Cardiac septum (tissue), 1 donor: ENCODE data around the gene SLC25A17. TPM values are rescaled to one million over a fixed set of nuclear protein-coding genes. Genes with fewer than 3 reads are reported as not detected.
"Not testable (repeated sequence)": the region's sequence is repeated elsewhere in the genome, so short reads cannot be mapped to it uniquely, and the experiment has no call there.

Experiments
- DNase-seq: peaks from one replicate; pipeline ENCODE4 v3.0.0-alpha.2; 2020; ENCODE audit warnings: low spot score
- intact Hi-C: fragments of 100-400 bp; cut with DNase I; formaldehyde crosslinking; loops from one replicate; pipeline ENCODE4 v1.14.0; 2022
- total RNA-seq: library from RNA; stranded (reverse); fragmentation: NEBNext Ultra II Directional; extraction: Animal tissue kit (Norgen Biotek cat#: 25700); gene quantifications from one replicate; pipeline ENCODE4 v1.2.1, GENCODE V29; 2021
- donor health status: DM: no; HTN: no; CAD: no.

Gene SLC25A17
- total RNA-seq, 1 donor from 2014 or later, result 4.5 TPM

GRCh38 chr22:40826292-40826691 is 7.1 kb upstream of the SLC25A17 start:
- DNase-seq, intact Hi-C loops: not testable (repeated sequence)

GRCh38 chr22:40823426-40823825 is 4.3 kb upstream of the SLC25A17 start:
- intact Hi-C loops, result no loop called here
- no peak for DNase-seq

- DNase-seq, result no peak
- intact Hi-C loops, result loop anchor here (5.0 kb wide), 1 partner anchor 38 kb away; the partner anchor contains the start of genes ST13 and XPNPEP3
These were observed 524 bp upstream of the SLC25A17 start for GRCh38 chr22:40819599-40820140.

- intact Hi-C loops, result loop anchor here (5.0 kb wide), 1 partner anchor 39 kb away; the partner anchor contains the start of genes ST13 and XPNPEP3
- DNase-seq, result no peak
These were observed 877 bp downstream of the SLC25A17 start for GRCh38 chr22:40818192-40818746.

- no peak for DNase-seq
These were observed 1.4 kb downstream of the SLC25A17 start for GRCh38 chr22:40817737-40818136.

GRCh38 chr22:40813912-40814315 is 5.2 kb downstream of the SLC25A17 start:
- no peak for DNase-seq
- intact Hi-C loops, result no loop called here

More at GRCh38 chr22:40817737-40818136, 1.4 kb downstream of the SLC25A17 start:
- intact Hi-C loops, result loop anchor here (5.0 kb wide), 1 partner anchor 40 kb away; the partner anchor contains the start of genes ST13 and XPNPEP3

GRCh38 chr22:40808018-40808841 is 10.9 kb downstream of the SLC25A17 start:
- no peak for DNase-seq

GRCh38 chr22:40806711-40807110 is 12.4 kb downstream of the SLC25A17 start:
- intact Hi-C loops, result no loop called here
- DNase-seq, result no peak

More at GRCh38 chr22:40808018-40808841, 10.9 kb downstream of the SLC25A17 start:
- intact Hi-C loops, result no loop called here

- DNase-seq, result no peak
- intact Hi-C loops, result no loop called here
These were observed 13.4 kb downstream of the SLC25A17 start for GRCh38 chr22:40805699-40806203.

GRCh38 chr22:40805239-40805638 is 13.9 kb downstream of the SLC25A17 start:
- no peak for DNase-seq
- intact Hi-C loops, result no loop called here

- DNase-seq, result no peak
- intact Hi-C loops, result no loop called here
These were observed 15.8 kb downstream of the SLC25A17 start for GRCh38 chr22:40803321-40803720.

GRCh38 chr22:40799008-40799407 is 20.1 kb downstream of the SLC25A17 start:
- intact Hi-C loops, result no loop called here
- no peak for DNase-seq

- intact Hi-C loops, result no loop called here
These were observed 21.7 kb downstream of the SLC25A17 start for GRCh38 chr22:40797427-40797826.

GRCh38 chr22:40792451-40792850 is 26.7 kb downstream of the SLC25A17 start:
- no peak for DNase-seq
- intact Hi-C loops, result no loop called here

More at GRCh38 chr22:40797427-40797826, 21.7 kb downstream of the SLC25A17 start:
- no peak for DNase-seq

- no peak for DNase-seq
- intact Hi-C loops, result no loop called here
These were observed 27.9 kb downstream of the SLC25A17 start for GRCh38 chr22:40791241-40791640.

- intact Hi-C loops, result no loop called here
- no peak for DNase-seq
These were observed 30.0 kb downstream of the SLC25A17 start for GRCh38 chr22:40789131-40789530.

GRCh38 chr22:40782521-40782920 is 36.6 kb downstream of the SLC25A17 start:
- no peak for DNase-seq
- intact Hi-C loops, result no loop called here

- intact Hi-C loops, DNase-seq: not testable (repeated sequence)
These were observed 37.4 kb downstream of the SLC25A17 start for GRCh38 chr22:40781749-40782148.

- intact Hi-C loops, result no loop called here
- no peak for DNase-seq
These were observed 49.4 kb downstream of the SLC25A17 start for GRCh38 chr22:40769761-40770160.

- DNase-seq, result no peak
- intact Hi-C loops, result no loop called here
These were observed 50.9 kb downstream of the SLC25A17 start for GRCh38 chr22:40768206-40768605.
